ENCODE results near the gene RNF181.

RNF181 gene, protein sequence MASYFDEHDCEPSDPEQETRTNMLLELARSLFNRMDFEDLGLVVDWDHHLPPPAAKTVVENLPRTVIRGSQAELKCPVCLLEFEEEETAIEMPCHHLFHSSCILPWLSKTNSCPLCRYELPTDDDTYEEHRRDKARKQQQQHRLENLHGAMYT

DNA sequence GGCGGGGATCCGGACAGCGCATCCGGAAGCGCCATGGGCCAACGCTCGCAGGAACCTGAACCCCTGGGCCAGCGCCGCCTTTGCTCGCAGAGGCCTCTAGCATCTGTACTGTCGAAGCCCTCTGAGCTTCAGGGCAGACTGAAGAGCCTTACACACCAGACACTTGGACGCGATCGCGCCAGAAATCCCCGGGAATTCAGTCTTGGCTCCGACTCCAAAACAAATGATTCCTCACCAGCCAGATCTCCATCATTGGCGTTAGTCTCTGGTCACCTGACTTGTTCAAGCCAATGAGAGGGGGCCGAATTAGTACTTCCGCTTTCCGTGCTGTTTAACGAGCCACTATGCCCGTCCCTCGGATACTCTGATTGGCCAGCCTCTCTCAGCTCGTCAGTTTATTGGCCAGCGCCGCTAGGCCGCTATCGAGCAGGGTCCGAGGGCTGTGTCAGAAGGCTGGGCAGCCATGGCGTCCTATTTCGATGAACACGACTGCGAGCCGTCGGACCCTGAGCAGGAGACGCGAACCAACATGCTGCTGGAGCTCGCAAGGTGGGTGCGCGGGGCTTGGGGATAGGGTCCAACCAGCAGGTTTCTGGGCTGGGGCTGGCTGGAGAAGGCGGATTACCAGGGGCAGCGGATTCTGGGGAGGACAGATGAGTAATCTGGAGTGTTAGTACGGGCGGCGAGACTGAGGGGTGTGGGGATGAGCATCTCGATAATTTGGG lies at the start of gene RNF181:
Gene RNF181, plus strand, starts transcription at position 445 of the 725 bp plus-strand sequence. Its CDS starts 19 bp downstream, at position 464.
- Mint-ChIP-seq H3K9me3 (no peaks in the 10 kb centered on the region), H3K27me3 (ENCODE audit: low read depth) (no peaks in the 10 kb centered on the region), H3K27ac (peak within 1 kb of the TSS; percentile 94), H3K4me3 (peak within 1 kb of the TSS; percentile 100), H3K36me3 (ENCODE audit: low read depth) (peaks cover 12% of the 10 kb centered on the region), H3K4me1 (ENCODE audit: low read depth) (peaks cover 23% of the 10 kb centered on the region)
- peak; percentile 92 for DNase-seq (ENCODE audit: low spot score)

GRCh38 chr2:85545780-85546240 lies 49.7 kb upstream of the RNF181 start:
- DNase-seq (ENCODE audit: low spot score) = no peak
- H3K4me1 Mint-ChIP-seq (ENCODE audit: low read depth) = peaks cover 31% of the 10 kb centered on the region
- H3K36me3 Mint-ChIP-seq (ENCODE audit: low read depth) = peaks cover 62% of the 10 kb centered on the region
- no peak overlapping the region for H3K4me3 Mint-ChIP-seq
- H3K27me3 Mint-ChIP-seq (ENCODE audit: low read depth) = no peaks in the 10 kb centered on the region
- no peak overlapping the region for H3K27ac Mint-ChIP-seq
- H3K9me3 Mint-ChIP-seq = no peaks in the 10 kb centered on the region

DNA sequence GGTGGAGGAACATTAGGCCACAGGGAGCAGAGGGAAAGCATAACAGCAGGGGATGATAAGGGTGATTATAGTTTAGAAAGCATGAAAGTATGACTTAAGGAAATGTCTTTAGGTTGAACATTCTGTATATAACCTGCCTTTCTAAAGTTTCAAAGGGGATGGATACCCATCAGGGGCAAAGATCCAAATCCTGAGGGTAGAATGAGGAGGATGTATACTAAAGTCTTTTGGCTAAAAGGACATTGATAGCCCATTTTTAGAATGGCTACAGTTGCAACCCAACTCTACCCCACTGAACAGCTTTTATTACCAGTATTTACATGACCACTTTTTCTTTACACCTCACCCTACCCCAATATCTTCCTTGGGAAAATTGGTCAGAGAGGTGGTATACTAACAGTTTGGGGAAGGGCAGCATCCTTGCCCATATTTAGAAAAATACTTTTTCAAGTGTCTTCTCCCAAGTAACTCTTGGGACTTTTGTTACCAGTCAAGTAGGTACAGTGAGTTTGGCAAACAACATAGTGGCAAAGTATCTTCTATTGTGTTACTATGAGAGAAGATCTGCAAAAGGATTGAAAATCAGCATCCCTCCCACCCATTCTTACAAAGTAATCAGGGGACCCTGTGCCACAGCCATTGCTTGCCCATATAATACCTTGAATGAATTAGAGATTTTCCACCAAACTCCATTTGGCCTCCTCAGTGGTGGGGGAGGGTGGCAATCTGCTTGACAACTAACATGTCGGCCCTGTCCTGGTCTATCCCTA lies 48.3 kb upstream of the RNF181 start:
- no peak overlapping the region for H3K4me3 Mint-ChIP-seq
- H3K27me3 Mint-ChIP-seq (ENCODE audit: low read depth) = no peaks in the 10 kb centered on the region
- no peak for DNase-seq (ENCODE audit: low spot score)
- H3K4me1 Mint-ChIP-seq (ENCODE audit: low read depth) = peaks cover 24% of the 10 kb centered on the region
- no peaks in the 10 kb centered on the region for H3K9me3 Mint-ChIP-seq
- peaks cover 52% of the 10 kb centered on the region for H3K36me3 Mint-ChIP-seq (ENCODE audit: low read depth)
- H3K27ac Mint-ChIP-seq = peak overlapping the region; percentile 46

GRCh38 chr2:85547859-85548607 lies 47.5 kb upstream of the RNF181 start:
- H3K27ac Mint-ChIP-seq = peak overlapping the region; percentile 26
- peaks cover 46% of the 10 kb centered on the region for H3K36me3 Mint-ChIP-seq (ENCODE audit: low read depth)
- no peak overlapping the region for H3K4me3 Mint-ChIP-seq
- H3K9me3 Mint-ChIP-seq = no peaks in the 10 kb centered on the region
- no peak for DNase-seq (ENCODE audit: low spot score)
- H3K4me1 Mint-ChIP-seq (ENCODE audit: low read depth) = peaks cover 19% of the 10 kb centered on the region
- H3K27me3 Mint-ChIP-seq (ENCODE audit: low read depth) = no peaks in the 10 kb centered on the region

GRCh38 chr2:85548608-85548900 lies 47.0 kb upstream of the RNF181 start:
- no peaks in the 10 kb centered on the region for H3K27me3 Mint-ChIP-seq (ENCODE audit: low read depth)
- H3K4me3 Mint-ChIP-seq = no peak overlapping the region
- DNase-seq (ENCODE audit: low spot score) = no peak
- H3K9me3 Mint-ChIP-seq = no peaks in the 10 kb centered on the region
- H3K27ac Mint-ChIP-seq = no peak overlapping the region
- peaks cover 41% of the 10 kb centered on the region for H3K36me3 Mint-ChIP-seq (ENCODE audit: low read depth)
- peaks cover 16% of the 10 kb centered on the region for H3K4me1 Mint-ChIP-seq (ENCODE audit: low read depth)

DNA sequence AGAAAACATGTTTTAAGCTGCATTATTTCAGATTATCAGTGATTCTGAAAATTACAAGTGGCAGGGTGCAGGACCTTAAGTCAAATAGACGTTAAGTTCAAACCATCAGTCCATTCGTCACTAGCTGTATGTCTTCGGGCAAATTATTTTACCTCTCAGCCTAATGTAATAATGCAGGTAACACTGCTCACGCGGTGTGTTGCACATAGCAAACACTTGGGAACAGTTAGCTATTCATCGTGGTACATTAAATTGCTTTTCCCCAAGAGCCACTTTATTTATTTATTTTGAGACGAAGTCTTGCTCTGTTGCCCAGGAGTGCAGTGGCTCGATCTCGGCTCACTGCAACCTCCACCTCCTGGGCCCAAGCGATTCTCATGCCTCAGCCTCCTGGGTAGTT lies 46.5 kb upstream of the RNF181 start:
- Mint-ChIP-seq H3K9me3 (no peaks in the 10 kb centered on the region), H3K27ac (no peak overlapping the region), H3K4me1 (ENCODE audit: low read depth) (peaks cover 12% of the 10 kb centered on the region), H3K27me3 (ENCODE audit: low read depth) (no peaks in the 10 kb centered on the region), H3K4me3 (no peak overlapping the region), H3K36me3 (ENCODE audit: low read depth) (peaks cover 40% of the 10 kb centered on the region)
- DNase-seq (ENCODE audit: low spot score) = no peak

- no peak for DNase-seq (ENCODE audit: low spot score)
- H3K4me1 Mint-ChIP-seq (ENCODE audit: low read depth) = peaks cover 9% of the 10 kb centered on the region
- no peak overlapping the region for H3K4me3 Mint-ChIP-seq
- no peak overlapping the region for H3K27ac Mint-ChIP-seq
- H3K9me3 Mint-ChIP-seq = no peaks in the 10 kb centered on the region
- no peaks in the 10 kb centered on the region for H3K27me3 Mint-ChIP-seq (ENCODE audit: low read depth)
- H3K36me3 Mint-ChIP-seq (ENCODE audit: low read depth) = peaks cover 37% of the 10 kb centered on the region
These were observed 45.7 kb upstream of the RNF181 start for GRCh38 chr2:85549826-85550225.

GRCh38 chr2:85550486-85550885 lies 45.1 kb upstream of the RNF181 start:
- Mint-ChIP-seq H3K4me1 (ENCODE audit: low read depth) (peaks cover 9% of the 10 kb centered on the region), H3K9me3 (no peaks in the 10 kb centered on the region), H3K36me3 (ENCODE audit: low read depth) (peaks cover 34% of the 10 kb centered on the region), H3K4me3 (no peak overlapping the region), H3K27me3 (ENCODE audit: low read depth) (no peaks in the 10 kb centered on the region), H3K27ac (no peak overlapping the region)
- DNase-seq (ENCODE audit: low spot score) = no peak

- H3K27me3 Mint-ChIP-seq (ENCODE audit: low read depth) = no peaks in the 10 kb centered on the region
- H3K27ac Mint-ChIP-seq = no peak overlapping the region
- peaks cover 26% of the 10 kb centered on the region for H3K36me3 Mint-ChIP-seq (ENCODE audit: low read depth)
- H3K9me3 Mint-ChIP-seq = no peaks in the 10 kb centered on the region
- H3K4me3 Mint-ChIP-seq = no peak overlapping the region
- peaks cover 7% of the 10 kb centered on the region for H3K4me1 Mint-ChIP-seq (ENCODE audit: low read depth)
- DNase-seq (ENCODE audit: low spot score) = peak; percentile 71
These were observed 43.6 kb upstream of the RNF181 start for GRCh38 chr2:85551698-85552678.

DNA sequence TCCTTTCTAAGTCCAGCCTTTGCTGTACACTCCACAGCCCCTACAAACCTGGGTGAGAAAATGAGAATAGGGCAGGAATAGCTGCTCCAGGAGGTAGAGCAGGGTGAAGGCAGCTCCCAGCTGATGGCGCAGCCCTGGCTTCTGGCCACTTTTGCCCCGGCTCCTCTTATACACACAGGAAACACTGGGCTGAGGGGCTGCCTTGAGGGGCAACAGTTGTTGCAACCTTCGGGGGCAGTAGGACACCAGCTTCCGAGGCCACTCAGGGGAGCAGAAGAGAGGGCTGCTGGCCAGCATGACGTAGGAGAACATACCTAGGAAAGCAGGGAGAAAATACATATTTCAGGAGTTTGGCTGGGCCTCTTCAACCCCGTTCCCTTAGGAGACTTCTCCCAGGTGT lies 42.4 kb upstream of the RNF181 start:
- Mint-ChIP-seq H3K4me3 (no peak overlapping the region), H3K27me3 (ENCODE audit: low read depth) (no peaks in the 10 kb centered on the region), H3K9me3 (no peaks in the 10 kb centered on the region), H3K27ac (no peak overlapping the region), H3K36me3 (ENCODE audit: low read depth) (peaks cover 26% of the 10 kb centered on the region), H3K4me1 (ENCODE audit: low read depth) (peaks cover 4% of the 10 kb centered on the region)
- DNase-seq (ENCODE audit: low spot score) = no peak

DNA sequence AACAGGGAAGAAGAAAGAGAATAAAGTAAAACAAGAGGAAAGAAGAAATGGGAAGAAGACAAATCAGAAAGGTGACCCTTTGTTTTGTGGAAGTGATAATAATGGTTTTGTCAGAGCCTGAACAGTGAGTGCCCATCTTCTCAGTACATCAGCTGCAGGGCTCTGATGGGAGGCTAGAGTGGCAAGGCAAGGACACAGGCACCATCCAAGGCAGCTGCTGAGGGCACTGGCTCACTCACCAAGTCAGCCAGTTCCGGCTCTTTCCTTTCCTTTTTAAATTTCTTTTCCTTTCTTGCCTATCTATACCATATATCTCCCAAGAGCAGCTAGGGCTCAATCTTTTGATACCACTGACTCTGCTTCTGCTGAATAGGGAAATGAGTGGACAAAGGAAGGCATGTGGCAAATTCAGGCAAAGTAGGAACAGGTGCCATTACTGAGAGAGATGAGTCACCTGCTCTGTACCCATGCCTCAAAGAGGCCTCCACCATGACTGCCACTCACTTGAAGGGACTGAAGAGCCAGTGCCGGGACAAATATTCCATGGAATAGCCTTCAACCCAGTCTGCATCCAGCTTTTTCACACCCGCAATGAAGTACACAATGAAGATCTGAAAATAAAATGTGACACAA lies 40.4 kb upstream of the RNF181 start:
- no peak for DNase-seq (ENCODE audit: low spot score)
- Mint-ChIP-seq H3K27ac (no peak overlapping the region), H3K4me1 (ENCODE audit: low read depth) (peaks cover 8% of the 10 kb centered on the region), H3K27me3 (ENCODE audit: low read depth) (no peaks in the 10 kb centered on the region), H3K4me3 (no peak overlapping the region), H3K36me3 (ENCODE audit: low read depth) (peaks cover 25% of the 10 kb centered on the region), H3K9me3 (no peaks in the 10 kb centered on the region)

DNA sequence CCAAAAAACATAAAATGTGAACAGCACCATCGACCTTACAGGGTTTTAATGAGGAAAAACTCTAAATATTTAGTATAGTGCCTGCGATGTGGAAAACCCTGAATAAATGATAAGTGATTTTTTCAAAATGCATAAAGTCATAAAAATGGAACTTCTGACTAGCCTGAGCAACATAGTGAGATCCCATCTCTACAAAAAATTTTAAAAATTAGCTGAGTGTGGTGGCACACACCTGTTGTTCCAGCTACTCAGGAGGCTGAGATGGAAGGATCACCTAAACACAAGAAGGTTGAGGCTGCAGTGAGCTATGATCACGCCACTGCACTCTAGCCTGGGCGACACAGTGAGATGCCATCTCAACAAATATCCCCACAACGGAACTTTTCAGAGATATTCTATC lies 38.4 kb upstream of the RNF181 start:
- H3K9me3 Mint-ChIP-seq = no peaks in the 10 kb centered on the region
- no peak overlapping the region for H3K27ac Mint-ChIP-seq
- no peak overlapping the region for H3K4me3 Mint-ChIP-seq
- H3K27me3 Mint-ChIP-seq (ENCODE audit: low read depth) = no peaks in the 10 kb centered on the region
- DNase-seq (ENCODE audit: low spot score) = no peak
- peaks cover 18% of the 10 kb centered on the region for H3K4me1 Mint-ChIP-seq (ENCODE audit: low read depth)
- H3K36me3 Mint-ChIP-seq (ENCODE audit: low read depth) = peaks cover 19% of the 10 kb centered on the region

DNA sequence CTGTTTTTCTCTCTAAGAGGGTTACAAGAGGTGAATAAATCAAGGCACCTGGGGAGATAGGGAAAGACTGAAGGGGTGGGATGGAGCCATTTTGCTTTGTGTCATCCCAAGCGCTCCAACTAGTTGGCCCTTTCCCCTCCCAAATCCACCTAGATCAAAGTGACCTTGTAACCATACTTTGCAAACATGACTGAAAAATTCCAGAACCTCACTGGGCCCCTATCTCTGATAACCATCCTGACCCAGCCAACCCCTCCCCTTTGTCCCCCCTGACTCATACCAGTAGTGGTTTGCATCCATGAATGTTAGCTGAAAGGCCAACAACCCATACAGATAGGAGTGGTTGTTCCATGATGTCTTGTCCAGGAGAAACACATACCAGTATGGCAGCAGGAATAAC lies 37.4 kb upstream of the RNF181 start:
- H3K4me1 Mint-ChIP-seq (ENCODE audit: low read depth) = peaks cover 18% of the 10 kb centered on the region
- H3K4me3 Mint-ChIP-seq = peak overlapping the region; percentile 10
- H3K27me3 Mint-ChIP-seq (ENCODE audit: low read depth) = no peaks in the 10 kb centered on the region
- no peak for DNase-seq (ENCODE audit: low spot score)
- no peak overlapping the region for H3K27ac Mint-ChIP-seq
- peaks cover 16% of the 10 kb centered on the region for H3K36me3 Mint-ChIP-seq (ENCODE audit: low read depth)
- H3K9me3 Mint-ChIP-seq = no peaks in the 10 kb centered on the region

All from T-helper 2 cell treated with Interferon-gamma antibody and Interleukin-4, amounts not matched to agents 5 μg/mL and 100 μg/mL, for 36 hours (primary cell).